Measurements from ENCODE around the gene EXOSC2.

The EXOSC2 gene

DNA sequence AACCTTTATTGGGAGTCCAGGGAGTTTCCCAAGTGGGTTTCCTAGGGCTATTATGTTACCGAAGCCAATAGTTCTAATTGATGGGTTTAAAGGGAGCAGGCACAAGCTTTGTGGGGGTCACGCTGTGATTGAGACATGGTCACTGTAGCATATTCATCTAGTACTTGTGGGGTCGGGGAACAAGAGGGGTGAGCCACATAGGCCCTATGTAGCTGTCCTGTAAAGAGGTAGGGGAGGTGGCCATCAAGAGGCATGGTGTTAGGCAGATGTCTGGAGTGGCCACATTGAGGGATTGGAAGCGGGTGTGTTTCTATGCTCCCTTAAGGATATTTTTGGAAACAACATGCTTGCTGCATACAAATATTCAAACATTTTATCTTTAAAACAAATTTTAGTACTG lies 50.1 kb downstream of the EXOSC2 start:
- H3K4me1 Mint-ChIP-seq (ENCODE audit: low read depth): peaks cover 14% of the 10 kb centered on the region
- no peaks in the 10 kb centered on the region for H3K27me3 Mint-ChIP-seq
- no peak overlapping the region for H3K4me3 Mint-ChIP-seq
- H3K27ac Mint-ChIP-seq: no peak overlapping the region
- intact Hi-C loops (cut with micrococcal nuclease): no loop called here
- H3K9me3 Mint-ChIP-seq: no peaks in the 10 kb centered on the region
- peaks cover 14% of the 10 kb centered on the region for H3K36me3 Mint-ChIP-seq (ENCODE audit: low read depth)

DNA sequence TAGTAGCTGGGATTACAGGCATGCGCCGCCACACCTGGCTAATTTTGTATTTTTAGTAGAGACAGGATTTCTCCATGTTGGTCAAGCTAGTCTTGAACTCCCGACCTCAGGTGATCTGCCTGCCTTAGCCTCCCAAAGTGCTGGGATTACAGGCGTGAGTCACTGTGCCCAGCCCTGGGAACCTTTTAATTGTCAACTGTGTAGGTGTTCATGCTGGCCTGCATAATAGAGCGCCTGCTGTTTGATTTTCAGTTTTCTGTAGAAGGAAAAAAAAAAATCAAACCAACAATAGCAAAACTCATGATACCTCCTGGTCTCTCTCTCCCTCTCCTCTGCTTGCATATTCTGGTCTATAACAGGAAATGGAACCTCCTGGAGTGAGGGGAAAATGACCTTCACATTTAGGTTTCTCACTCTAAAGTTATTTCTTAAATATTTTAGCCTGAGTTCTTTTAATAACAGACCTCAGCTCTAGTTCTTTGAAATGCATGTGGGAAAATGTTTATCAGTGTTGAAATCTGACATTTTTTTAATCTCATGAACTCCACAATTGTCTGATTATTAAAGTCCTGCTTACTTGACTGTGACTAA lies 51.7 kb downstream of the EXOSC2 start:
- Mint-ChIP-seq H3K27ac (no peak overlapping the region), H3K4me3 (no peak overlapping the region), H3K36me3 (ENCODE audit: low read depth) (peaks cover 13% of the 10 kb centered on the region), H3K27me3 (no peaks in the 10 kb centered on the region), H3K4me1 (ENCODE audit: low read depth) (peaks cover 14% of the 10 kb centered on the region), H3K9me3 (no peaks in the 10 kb centered on the region)
- intact Hi-C loops (cut with micrococcal nuclease): no loop called here

DNA sequence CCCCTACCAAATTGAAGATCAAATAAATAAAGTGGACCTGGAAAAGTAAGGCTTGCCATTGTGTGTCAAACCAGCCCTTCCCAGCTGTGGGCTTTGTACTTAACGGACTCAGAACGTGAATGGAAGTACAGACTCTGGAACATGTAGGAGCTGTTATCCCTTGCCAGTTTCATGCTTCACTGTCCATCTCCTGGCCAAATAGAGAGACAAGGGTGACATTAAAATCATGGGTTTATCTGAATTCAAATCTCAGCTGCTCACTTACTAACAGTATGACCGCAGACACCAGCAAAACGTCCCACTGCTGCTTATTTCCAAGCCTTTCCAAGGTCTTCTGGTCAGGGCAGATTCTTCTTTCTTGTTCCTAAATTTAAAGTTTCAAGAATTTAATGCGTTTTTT lies 52.2 kb downstream of the EXOSC2 start:
- Mint-ChIP-seq H3K9me3 (no peaks in the 10 kb centered on the region), H3K27ac (no peak overlapping the region), H3K4me1 (ENCODE audit: low read depth) (peaks cover 14% of the 10 kb centered on the region), H3K36me3 (ENCODE audit: low read depth) (peaks cover 8% of the 10 kb centered on the region), H3K4me3 (no peak overlapping the region), H3K27me3 (no peaks in the 10 kb centered on the region)
- intact Hi-C loops (cut with micrococcal nuclease): no loop called here

DNA sequence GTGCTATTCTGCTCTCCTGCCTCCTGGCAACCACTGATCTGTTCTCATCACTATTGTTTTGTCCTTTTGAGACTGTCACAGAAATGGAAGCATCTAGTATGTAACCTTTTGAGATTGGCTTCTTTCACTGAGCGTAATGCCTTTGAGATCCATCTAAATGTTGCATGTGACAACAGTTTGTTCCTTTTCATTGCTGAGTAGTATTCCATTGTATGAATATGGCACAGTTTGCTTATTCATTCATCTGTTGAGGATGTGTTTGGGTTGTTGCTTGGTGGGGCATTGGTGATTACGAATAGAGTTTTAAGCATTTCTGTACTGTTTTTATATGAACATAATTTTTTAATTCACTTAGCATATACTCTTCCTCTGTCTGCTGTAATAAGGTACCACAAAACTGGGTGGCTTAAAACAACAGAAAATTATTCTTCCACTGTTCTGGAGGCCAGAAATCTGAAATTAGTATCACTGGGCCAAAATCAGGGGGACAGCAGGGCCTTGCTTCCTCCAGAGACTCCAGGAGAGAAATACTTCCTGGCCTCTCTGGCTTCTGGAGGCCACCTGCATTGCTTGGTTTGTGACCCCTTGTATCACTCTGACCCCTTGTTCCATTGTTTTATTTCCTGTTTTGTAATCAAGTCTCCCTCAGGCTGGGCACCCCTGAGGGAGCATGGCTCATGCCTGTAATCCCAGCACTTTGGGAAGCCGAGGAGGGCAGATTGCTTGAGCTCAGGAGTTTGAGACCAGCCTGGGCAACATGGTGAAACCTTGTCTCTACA lies 53.0 kb downstream of the EXOSC2 start:
- intact Hi-C loops (cut with micrococcal nuclease): no loop called here
- Mint-ChIP-seq H3K36me3 (ENCODE audit: low read depth) (peaks cover 5% of the 10 kb centered on the region), H3K27me3 (no peaks in the 10 kb centered on the region), H3K4me1 (ENCODE audit: low read depth) (peaks cover 14% of the 10 kb centered on the region), H3K4me3 (no peak overlapping the region), H3K27ac (peak overlapping the region; percentile 60), H3K9me3 (no peaks in the 10 kb centered on the region)

DNA sequence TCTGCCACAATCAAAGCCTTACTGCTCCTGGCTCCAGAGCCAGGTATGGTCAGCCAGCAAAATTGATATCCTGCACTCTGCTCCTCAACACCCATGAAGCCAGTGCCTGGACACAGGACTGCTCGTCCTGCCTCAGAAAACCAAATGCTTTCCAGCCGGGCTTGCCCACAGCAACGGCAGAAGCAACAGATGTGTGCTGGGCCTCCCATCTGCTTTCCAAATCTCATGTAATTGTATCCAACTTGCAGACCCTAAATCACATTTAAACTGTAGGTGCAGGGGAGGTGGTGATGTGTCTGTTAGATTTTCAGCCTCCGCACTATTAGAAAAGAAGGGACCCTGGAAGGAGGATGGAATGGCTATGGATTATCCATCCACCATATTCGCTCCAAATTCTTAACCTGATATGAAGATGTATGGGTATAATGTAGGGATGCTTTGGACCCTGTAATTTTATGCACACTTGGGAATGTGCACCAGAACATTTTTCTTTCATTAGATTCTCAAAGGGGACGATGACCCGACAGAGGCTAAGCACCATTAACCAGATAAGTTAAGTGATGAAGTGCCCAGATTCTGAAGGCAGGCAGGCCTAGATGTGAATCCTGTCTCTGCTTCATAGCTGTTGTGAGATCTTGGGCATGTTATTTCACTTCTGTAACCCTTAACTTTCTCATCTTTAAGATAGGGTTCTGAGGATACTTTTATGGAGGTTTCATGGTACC lies 58.2 kb downstream of the EXOSC2 start:
- no peaks in the 10 kb centered on the region for H3K9me3 Mint-ChIP-seq
- no peak overlapping the region for H3K27ac Mint-ChIP-seq
- H3K36me3 Mint-ChIP-seq (ENCODE audit: low read depth): peaks cover 5% of the 10 kb centered on the region
- peaks cover 34% of the 10 kb centered on the region for H3K4me1 Mint-ChIP-seq (ENCODE audit: low read depth)
- no peaks in the 10 kb centered on the region for H3K27me3 Mint-ChIP-seq
- intact Hi-C loops (cut with micrococcal nuclease): no loop called here
- no peak overlapping the region for H3K4me3 Mint-ChIP-seq

Measured in dendritic cell treated with granulocyte-macrophage colony-stimulating factor and Interleukin-4, amounts not matched to agents 40 ng/mL and 50 ng/mL, for 4 days (primary cell).